MM.1S (cell line): ENCODE measurements around the gene FOXN3.

Experiments
- EZH2phosphoT487 ChIP-seq: fragments of 300-600 bp; sonication (generic); IDR thresholded peaks from 2 replicates; pipeline ENCODE4 v1.6.1; 2018; ENCODE audit warnings: antibody characterized with exemption, low read length
- TF ChIP-seq, protein P1 (sequence below): fragments of 300-600 bp; sonication (generic); IDR thresholded peaks from 2 replicates; pipeline ENCODE4 v1.5.1; 2016; ENCODE audit warnings: antibody characterized with exemption, low read length, mixed read lengths

DNA sequence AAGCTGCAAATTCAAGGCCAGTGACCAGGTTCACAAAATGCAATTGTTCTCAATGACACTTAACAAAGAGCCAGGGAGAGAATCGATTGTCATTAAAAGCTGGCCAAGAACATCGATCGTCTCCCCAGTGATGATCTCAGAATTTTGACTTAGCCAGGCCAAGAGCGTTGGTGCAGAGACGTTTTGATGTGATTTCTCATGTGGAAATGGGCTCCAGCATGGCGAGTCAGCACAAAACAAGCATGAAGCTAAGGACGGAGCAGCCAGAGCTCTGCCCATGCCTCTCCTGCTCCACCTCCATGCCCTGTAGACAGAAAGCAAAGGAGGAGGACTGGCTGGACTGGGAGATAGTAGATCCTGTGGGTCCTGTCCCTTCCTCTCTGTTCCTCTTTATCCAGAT lies 270.8 kb downstream of the FOXN3 start:
- TF ChIP-seq, protein P1, sequence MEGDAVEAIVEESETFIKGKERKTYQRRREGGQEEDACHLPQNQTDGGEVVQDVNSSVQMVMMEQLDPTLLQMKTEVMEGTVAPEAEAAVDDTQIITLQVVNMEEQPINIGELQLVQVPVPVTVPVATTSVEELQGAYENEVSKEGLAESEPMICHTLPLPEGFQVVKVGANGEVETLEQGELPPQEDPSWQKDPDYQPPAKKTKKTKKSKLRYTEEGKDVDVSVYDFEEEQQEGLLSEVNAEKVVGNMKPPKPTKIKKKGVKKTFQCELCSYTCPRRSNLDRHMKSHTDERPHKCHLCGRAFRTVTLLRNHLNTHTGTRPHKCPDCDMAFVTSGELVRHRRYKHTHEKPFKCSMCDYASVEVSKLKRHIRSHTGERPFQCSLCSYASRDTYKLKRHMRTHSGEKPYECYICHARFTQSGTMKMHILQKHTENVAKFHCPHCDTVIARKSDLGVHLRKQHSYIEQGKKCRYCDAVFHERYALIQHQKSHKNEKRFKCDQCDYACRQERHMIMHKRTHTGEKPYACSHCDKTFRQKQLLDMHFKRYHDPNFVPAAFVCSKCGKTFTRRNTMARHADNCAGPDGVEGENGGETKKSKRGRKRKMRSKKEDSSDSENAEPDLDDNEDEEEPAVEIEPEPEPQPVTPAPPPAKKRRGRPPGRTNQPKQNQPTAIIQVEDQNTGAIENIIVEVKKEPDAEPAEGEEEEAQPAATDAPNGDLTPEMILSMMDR: no peak
- no peak for TF ChIP-seq EZH2phosphoT487
